Erythroblast (primary cell): ENCODE measurements around the gene POU3F2.

Experiments
- GATA1 ChIP-seq: IDR thresholded peaks from 2 replicates; pipeline ENCODE4 v1.6.1; 2011; ENCODE audit warnings: low read depth, mild to moderate bottlenecking, control low read depth, low read length, moderate library complexity
- POLR2A ChIP-seq: IDR thresholded peaks from 2 replicates; pipeline ENCODE4 v1.6.1; 2011; ENCODE audit warnings: mild to moderate bottlenecking, low read length

DNA sequence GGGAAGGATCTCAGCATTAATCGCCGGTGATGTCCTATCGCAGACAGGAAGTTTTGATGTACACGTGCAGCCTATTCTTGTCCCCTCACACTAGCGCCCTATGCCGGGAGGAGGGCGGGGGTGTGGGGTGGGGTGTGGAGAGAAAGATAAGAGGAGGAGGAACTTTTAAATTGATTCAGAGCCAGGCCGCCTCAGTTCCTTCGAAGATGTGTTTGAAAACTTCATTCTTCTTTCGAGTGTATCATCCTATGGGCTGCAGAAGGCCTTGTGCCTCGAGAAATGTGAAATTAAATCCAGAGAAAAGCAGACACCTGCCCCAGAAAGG, 2.5 kb upstream of the POU3F2 start:
- TF ChIP-seq POLR2A (no peak), GATA1 (no peak)
